Measurements from ENCODE around the gene C6orf89.
"Not testable (repeated sequence)": the region's sequence is repeated elsewhere in the genome, so short reads cannot be mapped to it uniquely, and the experiment has no call there.

Gene C6orf89

GRCh38 chr6:36924131-36924530 is 38.4 kb downstream of the C6orf89 start:
- DNase-seq (ENCODE audit: low spot score), result no peak

GRCh38 chr6:36924778-36925374 is 39.1 kb downstream of the C6orf89 start:
- DNase-seq (ENCODE audit: low spot score), result no peak

GRCh38 chr6:36925809-36926208 is 40.1 kb downstream of the C6orf89 start:
- no peak for DNase-seq (ENCODE audit: low spot score)

DNA sequence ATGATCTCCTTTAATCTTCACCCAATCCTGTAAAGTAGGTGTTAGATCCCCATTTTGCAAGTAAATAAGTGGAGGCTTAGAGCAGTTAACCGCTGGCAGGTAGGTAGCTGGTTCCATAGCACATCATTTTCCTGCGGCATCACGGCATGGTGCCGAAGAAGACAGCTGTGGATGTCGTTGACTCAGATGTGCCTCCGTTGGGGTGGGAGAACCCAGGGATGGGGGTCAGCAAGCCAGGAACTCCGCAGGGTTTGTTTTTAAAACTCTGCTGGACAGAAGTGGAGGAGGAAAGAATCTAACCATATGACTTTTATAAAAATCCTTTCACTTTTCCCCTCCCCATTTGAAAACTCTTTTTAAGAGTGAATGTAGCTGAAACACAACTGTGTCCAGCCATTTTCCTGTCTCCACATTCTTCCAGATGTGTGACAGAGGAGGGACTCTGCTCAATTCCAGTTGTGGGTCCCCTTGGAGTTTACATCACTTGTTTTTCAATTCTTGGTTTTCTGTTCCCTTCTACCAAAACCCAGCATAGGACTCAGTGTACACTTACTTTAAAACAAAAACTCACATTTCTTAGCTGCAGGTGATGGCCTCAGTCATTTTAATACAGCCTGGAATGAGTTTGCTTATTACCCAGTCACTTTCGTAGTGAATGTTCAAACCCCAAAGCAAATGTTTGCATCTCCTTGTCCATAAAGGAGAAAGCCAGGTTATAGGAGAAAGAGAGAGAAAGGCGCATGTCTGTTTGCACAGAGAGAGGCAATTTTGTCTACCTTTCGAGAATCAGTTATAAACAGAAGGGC is 41.2 kb downstream of the C6orf89 start:
- DNase-seq (ENCODE audit: low spot score), result no peak

- DNase-seq (ENCODE audit: low spot score), result no peak
Measured at GRCh38 chr6:36927691-36928546, 42.2 kb downstream of the C6orf89 start.

DNA sequence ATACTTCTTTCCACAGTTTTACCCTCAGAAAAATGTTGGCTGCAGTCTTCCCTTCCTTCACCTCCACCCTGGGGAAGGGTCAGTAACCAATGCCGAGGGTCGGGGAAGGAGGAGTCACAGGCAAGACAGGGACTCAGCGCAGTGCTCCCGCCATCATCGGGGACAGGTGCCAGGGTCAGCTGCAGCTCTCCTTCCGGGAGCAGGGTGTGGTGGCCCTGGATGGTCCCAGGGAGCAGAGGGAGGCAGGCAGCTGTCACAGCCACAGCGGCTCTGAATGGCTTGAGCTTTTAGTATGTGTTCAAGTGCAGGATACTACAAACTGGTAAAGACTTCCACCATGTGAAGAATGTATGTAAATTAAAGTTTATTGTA is 42.8 kb downstream of the C6orf89 start:
- no peak for DNase-seq (ENCODE audit: low spot score)

- no peak for DNase-seq (ENCODE audit: low spot score)
Measured at GRCh38 chr6:36929152-36929551, 43.4 kb downstream of the C6orf89 start.

DNA sequence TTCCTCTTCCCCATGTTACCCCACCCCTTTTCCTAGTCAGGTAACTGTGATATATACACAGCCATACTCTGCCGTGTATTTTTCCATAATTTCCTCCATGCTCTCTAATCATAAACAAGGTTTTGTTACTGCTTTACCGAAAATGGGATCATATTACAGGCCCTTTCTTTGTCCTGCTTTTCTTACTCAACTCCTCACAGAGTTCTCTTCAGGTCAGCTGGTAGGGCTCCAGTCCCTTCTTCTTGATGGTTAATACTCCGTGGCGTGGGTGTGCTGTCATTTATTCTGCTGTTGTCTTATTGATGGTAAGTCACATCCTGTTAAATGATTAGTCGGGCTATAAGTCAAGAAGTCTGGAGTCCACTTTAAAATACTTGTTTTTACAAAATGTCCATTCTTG is 43.9 kb downstream of the C6orf89 start:
- DNase-seq (ENCODE audit: low spot score), result no peak

DNA sequence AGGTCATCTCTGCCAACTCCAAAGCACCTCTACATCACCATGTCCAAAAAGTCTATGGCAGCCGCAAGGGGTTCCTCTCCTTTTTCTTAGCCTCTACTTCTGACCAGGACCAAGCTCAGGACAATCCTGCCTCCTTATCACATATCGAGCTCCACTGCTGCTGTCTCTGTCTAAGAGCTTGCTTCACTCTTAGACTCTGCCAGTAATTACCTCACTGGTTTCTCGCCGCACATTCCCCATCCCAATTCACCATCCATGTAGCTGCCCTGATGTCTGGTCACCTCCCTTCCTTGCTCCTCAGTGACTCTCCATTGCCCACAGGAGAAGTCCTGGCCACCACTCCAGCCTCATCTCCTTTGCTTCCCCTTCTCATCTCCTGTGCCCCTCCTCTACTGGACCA is 44.7 kb downstream of the C6orf89 start:
- no peak for DNase-seq (ENCODE audit: low spot score)

DNA sequence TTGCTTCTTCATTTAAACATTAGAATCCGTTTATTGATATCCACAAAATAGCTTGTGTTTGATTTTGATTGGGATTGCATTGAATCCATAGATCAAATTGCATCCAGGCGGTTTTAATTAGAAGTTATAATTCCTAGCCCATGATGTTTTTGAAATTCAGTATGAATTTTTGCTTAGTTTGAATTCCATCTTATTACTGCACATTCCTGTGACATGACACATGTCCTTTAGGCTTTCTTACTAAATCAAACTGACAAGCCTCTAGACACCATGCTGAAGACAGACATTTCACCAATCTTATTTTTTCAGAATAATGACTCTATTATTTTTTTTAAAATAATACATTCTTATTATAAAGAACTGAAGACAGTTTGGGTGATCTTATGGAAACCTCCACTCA is 47.4 kb downstream of the C6orf89 start:
- DNase-seq (ENCODE audit: low spot score), result no peak

DNA sequence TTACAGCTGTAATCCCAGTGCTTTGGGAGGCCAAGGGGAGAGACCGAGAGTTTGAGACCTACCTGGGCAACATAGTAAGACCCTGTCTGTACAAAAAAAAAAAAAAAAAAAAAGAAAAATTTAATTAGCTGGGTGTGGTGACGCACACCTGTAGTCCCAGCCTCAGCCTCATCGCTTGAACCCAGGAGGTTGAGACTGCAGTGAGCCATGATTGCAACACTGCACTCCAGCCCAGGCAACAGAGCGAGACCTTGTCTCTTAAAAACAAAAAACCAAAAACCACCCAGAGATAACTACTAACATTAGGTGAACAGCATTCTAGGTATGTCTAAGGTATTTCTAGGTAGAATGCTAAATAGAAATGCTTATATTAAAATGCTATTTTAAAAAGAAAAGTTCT is 47.8 kb downstream of the C6orf89 start:
- no peak for DNase-seq (ENCODE audit: low spot score)

DNA sequence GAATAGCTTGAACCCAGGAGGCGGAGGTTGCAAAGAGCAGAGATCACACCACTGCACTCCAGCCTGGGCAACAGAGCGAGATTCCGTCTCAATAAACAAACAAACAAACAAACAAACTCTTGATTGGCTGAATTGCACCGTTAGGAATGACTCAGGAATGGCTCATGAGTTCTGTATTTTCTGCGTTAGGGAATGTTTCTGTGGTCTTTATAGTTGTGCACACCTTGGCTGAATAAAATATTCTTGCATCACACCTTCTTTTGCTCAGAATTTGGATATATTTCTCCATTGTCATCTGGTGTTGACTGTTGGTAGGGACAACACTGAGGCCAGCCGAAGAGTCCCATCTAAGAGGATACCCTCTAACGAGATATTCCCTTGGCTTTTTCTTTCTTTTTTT is 49.1 kb downstream of the C6orf89 start:
- no peak for DNase-seq (ENCODE audit: low spot score)

GRCh38 chr6:36936824-36937223 is 51.1 kb downstream of the C6orf89 start:
- no peak for DNase-seq (ENCODE audit: low spot score)

DNA sequence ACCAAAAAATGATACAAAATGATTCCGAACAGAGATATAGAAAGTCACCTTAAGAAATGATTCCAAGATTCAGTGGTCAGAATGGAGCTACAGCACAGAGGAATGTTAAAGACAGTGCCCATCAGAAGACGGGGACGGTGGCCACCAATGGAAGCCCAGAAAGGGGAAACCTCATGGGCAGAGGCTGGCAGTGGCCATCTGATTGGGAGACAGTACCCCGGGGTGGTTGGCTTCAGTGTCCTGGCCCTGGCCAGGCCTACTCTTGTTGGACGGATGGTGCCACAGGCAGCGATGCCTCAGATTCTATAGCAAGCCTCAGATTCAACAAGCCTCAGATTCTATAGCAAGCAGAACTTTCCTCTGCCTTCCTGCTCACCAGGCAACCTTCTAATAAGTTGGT is 52.1 kb downstream of the C6orf89 start:
- no peak for DNase-seq (ENCODE audit: low spot score)

DNA sequence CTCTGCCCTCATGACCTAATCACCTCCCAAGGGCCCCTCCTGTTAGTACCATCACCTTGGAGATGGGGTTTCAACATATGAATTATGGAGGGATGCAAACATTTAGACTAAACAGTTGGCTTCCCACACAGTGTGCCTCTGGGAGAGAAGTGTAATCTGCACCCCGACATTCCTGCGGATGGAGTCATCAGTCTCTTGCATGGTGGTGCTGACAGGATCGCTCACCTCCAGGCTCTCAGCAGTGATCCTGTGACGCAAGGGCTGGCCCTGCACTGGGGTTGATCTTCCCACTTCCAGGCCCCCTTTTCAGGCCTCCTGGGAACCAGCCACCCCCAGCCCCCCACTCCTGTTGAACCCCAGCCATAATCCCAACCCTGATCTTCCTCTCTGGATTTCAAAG is 52.8 kb downstream of the C6orf89 start:
- no peak for DNase-seq (ENCODE audit: low spot score)

DNA sequence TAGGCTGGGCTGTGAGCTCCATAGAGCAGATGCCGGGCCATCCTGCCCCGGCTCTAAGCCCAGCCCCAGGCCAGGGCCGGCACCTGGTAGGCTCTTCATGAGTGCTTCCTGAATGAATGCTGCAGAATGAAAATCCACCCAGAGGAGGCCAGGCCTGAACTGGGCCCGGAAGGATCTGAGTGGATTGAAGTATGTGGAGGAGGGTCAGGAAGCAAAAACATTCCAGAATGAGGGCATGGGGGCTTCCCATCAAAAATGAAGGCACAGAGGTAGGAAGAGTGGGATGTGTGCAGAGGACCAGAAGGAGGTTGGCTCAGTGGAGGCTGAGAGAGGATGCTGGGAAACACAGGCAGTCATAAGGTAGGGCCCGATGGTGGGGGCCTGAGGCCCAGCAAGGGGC is 53.3 kb downstream of the C6orf89 start:
- DNase-seq (ENCODE audit: low spot score), result not testable (repeated sequence)

GRCh38 chr6:36940027-36940426 is 54.3 kb downstream of the C6orf89 start:
- DNase-seq (ENCODE audit: low spot score), result no peak

DNA sequence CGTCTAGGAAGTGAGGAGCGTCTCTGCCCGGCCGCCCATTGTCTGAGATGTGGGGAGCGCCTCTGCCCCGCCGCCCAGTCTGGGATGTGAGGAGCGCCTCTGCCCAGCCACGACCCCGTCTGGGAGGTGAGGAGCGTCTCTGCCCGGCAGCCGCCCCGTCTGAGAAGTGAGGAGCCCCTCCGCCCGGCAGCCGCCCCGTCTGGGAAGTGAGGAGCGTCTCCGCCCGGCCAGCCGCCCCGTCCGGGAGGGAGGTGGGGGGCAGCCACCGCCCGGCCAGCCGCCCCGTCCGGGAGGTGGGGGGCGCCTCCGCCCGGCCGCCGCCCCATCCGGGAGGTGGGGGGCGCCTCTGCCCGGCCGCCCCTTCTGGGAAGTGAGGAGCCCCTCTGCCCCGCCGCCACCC is 55.8 kb downstream of the C6orf89 start:
- not testable (repeated sequence) for DNase-seq (ENCODE audit: low spot score)

- not testable (repeated sequence) for DNase-seq (ENCODE audit: low spot score)
Measured at GRCh38 chr6:36942329-36942728, 56.6 kb downstream of the C6orf89 start.

GRCh38 chr6:36944650-36945049 is 58.9 kb downstream of the C6orf89 start:
- no peak for DNase-seq (ENCODE audit: low spot score)

GRCh38 chr6:36945301-36945700 is 59.5 kb downstream of the C6orf89 start:
- DNase-seq (ENCODE audit: low spot score), result no peak

- DNase-seq (ENCODE audit: low spot score), result no peak
Measured at GRCh38 chr6:36946526-36946925, 60.8 kb downstream of the C6orf89 start.

Measured in germinal center (tissue), 1 donor.